Uterus (tissue), 4 donors: ENCODE results near the gene KCNJ15. TPM values are rescaled to one million over a fixed set of nuclear protein-coding genes. Genes with fewer than 3 reads are reported as not detected.

Experiments used
- DNase-seq, 2 donors: peaks; one replicate each; pipeline ENCODE4 v3.0.0-alpha.2; 2019 to 2020
- H3K27ac ChIP-seq, 2 donors: fragments of 200-600 bp; sonication (generic); 1 replicate in 1 of 2; 2 replicates in 1 of 2; pipeline ENCODE4 v1.5.1; 2016 to 2018
- H3K27me3 ChIP-seq, 2 donors: fragments of 200-600 bp; sonication (generic); one replicate each; pipeline ENCODE4 v1.5.1; 2018 to 2019; ENCODE audit warnings: control low read depth in 1 of 2
- H3K36me3 ChIP-seq, 2 donors: fragments of 200-600 bp; sonication (generic); one replicate each; pipeline ENCODE4 v1.5.1; 2019; ENCODE audit warnings: control low read depth in 1 of 2
- H3K4me1 ChIP-seq, 2 donors: fragments of 200-600 bp; sonication (generic); one replicate each; pipeline ENCODE4 v1.5.1; 2018 to 2019; ENCODE audit warnings: control low read depth in 1 of 2
- H3K4me3 ChIP-seq, 2 donors: fragments of 200-600 bp; sonication (generic); 1 replicate in 1 of 2; 2 replicates in 1 of 2; pipeline ENCODE4 v1.5.1; 2018 to 2019; ENCODE audit warnings: mild to moderate bottlenecking in 1 of 2
- H3K9me3 ChIP-seq, 2 donors: fragments of 200-600 bp; sonication (generic); one replicate each; pipeline ENCODE4 v1.5.1; 2019; ENCODE audit warnings: control low read depth in 1 of 2
- CTCF ChIP-seq, 4 experiments: fragments of 200-600 bp in 2 of 4; fragments of 450-650 bp in 2 of 4; sonication (generic) in 2 of 4; IDR thresholded peaks; one replicate each; pipeline ENCODE4 v1.5.1; 2016 to 2019; ENCODE audit warnings: antibody characterized with exemption in 4 of 4, mild to moderate bottlenecking in 2 of 4, moderate library complexity in 1 of 4
- POLR2A ChIP-seq, 2 donors: fragments of 450-650 bp; IDR thresholded peaks; one replicate each; pipeline ENCODE4 v1.6.1; 2016; ENCODE audit warnings: antibody characterized with exemption in 2 of 2, mild to moderate bottlenecking in 1 of 2, moderate library complexity in 1 of 2
- intact Hi-C: fragments of 100-400 bp; cut with DNase I; formaldehyde crosslinking; loops from one replicate; pipeline ENCODE4 v1.15.1; 2023; ENCODE audit warnings: low total_unique reads
- total RNA-seq, 4 donors: library from RNA; depleted of rRNA in 3 of 4; stranded (reverse); fragments of >200 nt in 3 of 4; gene quantifications; one replicate each; pipeline versions ENCODE4 v1.1.0 to v1.2.4, GENCODE V29; 2014 to 2023
- donor health status: DM: yes; HTN: yes; CAD: no.

The KCNJ15 gene
- total RNA-seq, 4 donors from 2014 or later = 0.21 to 1.1 (median 0.28) TPM

- no peaks in the 10 kb centered on the region for H3K27me3 ChIP-seq
- intact Hi-C loops = no loop called here
- DNase-seq = no peak
- no peak overlapping the region for H3K27ac ChIP-seq
- H3K9me3 ChIP-seq = no peaks in the 10 kb centered on the region
- no peaks in the 10 kb centered on the region for H3K36me3 ChIP-seq
- H3K4me3 ChIP-seq = no peak overlapping the region
- TF ChIP-seq POLR2A (IDR thresholded peaks at IDR 0.05) = no peak
- no peaks in the 10 kb centered on the region for H3K4me1 ChIP-seq
These were observed 68.4 kb downstream of the KCNJ15 start for GRCh38 chr21:38325216-38325615.

- no peak overlapping the region for H3K27ac ChIP-seq
- no peaks in the 10 kb centered on the region for H3K9me3 ChIP-seq
- no peaks in the 10 kb centered on the region for H3K27me3 ChIP-seq
- DNase-seq = no peak
- TF ChIP-seq CTCF (IDR thresholded peaks at IDR 0.05) (no peak), POLR2A (IDR thresholded peaks at IDR 0.05) (no peak)
- H3K36me3 ChIP-seq = no peaks in the 10 kb centered on the region
- intact Hi-C loops = no loop called here
- H3K4me1 ChIP-seq = no peaks in the 10 kb centered on the region
- H3K4me3 ChIP-seq = no peak overlapping the region
These were observed 69.1 kb downstream of the KCNJ15 start for GRCh38 chr21:38325731-38326420.

- H3K4me3 ChIP-seq = no peak overlapping the region
- intact Hi-C loops = no loop called here
- TF ChIP-seq CTCF (IDR thresholded peaks at IDR 0.05) (no peak), POLR2A (IDR thresholded peaks at IDR 0.05) (no peak)
These were observed 69.6 kb downstream of the KCNJ15 start for GRCh38 chr21:38326429-38326828.

GRCh38 chr21:38326899-38327298 lies 70.1 kb downstream of the KCNJ15 start:
- no peaks in the 10 kb centered on the region for H3K36me3 ChIP-seq

More at GRCh38 chr21:38326429-38326828, 69.6 kb downstream of the KCNJ15 start:
- DNase-seq = no peak
- Histone ChIP-seq H3K27me3 (no peaks in the 10 kb centered on the region), H3K27ac (no peak overlapping the region), H3K9me3 (no peaks in the 10 kb centered on the region), H3K36me3 (no peaks in the 10 kb centered on the region), H3K4me1 (no peaks in the 10 kb centered on the region)

GRCh38 chr21:38327984-38328383 lies 71.2 kb downstream of the KCNJ15 start:
- H3K4me3 ChIP-seq = no peak overlapping the region

More at GRCh38 chr21:38326899-38327298, 70.1 kb downstream of the KCNJ15 start:
- Histone ChIP-seq H3K4me3 (no peak overlapping the region), H3K27ac (no peak overlapping the region), H3K9me3 (no peaks in the 10 kb centered on the region), H3K4me1 (no peaks in the 10 kb centered on the region), H3K27me3 (no peaks in the 10 kb centered on the region)
- TF ChIP-seq POLR2A (IDR thresholded peaks at IDR 0.05) (no peak), CTCF (IDR thresholded peaks at IDR 0.05) (no peak)
- no peak for DNase-seq
- intact Hi-C loops = no loop called here

More at GRCh38 chr21:38327984-38328383, 71.2 kb downstream of the KCNJ15 start:
- TF ChIP-seq CTCF (IDR thresholded peaks at IDR 0.05) (no peak), POLR2A (IDR thresholded peaks at IDR 0.05) (no peak)
- Histone ChIP-seq H3K36me3 (no peaks in the 10 kb centered on the region), H3K27me3 (no peaks in the 10 kb centered on the region), H3K27ac (no peak overlapping the region), H3K9me3 (no peaks in the 10 kb centered on the region), H3K4me1 (no peaks in the 10 kb centered on the region)
- no peak for DNase-seq
- intact Hi-C loops = no loop called here
